Measurements from ENCODE around the gene SPATA13. TPM values are rescaled to one million over a fixed set of nuclear protein-coding genes. Genes with fewer than 3 reads are reported as not detected.

The SPATA13 gene
- total RNA-seq, 1 experiment from 2014 or later = 21.4 TPM

DNA sequence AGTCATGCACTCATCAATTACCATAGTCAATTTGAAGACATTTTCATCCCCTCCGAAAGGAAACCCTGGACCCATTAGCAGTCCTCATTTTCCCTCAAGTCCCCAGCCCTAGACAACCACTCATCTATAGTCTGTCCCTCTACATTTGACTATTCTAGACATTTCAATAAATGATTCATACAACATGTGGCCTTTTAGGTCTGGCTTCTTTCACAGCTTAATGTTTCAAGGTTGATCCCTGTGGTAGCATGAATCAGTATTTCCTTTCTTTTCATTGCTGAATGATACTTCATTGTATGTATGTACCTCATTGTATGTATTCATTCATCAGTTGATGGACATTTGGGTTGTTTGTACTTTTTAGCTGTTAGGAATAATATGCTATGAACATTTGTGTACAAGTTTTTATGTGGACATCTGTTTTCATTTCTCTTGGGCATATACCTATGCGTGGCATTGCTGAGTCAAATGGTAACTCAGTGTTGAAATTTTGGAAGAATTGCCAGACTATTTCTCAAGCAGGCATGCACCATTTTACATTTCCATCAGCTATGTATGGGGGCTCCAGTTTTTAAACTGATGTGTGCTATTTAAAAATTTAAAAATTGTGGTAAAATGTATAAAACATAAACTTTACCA is 18.4 kb downstream of the SPATA13 start:
- H3K9me2 ChIP-seq (ENCODE audit: insufficient read depth) = no peaks in the 10 kb centered on the region
- H2AFZ ChIP-seq (ENCODE audit: low read depth, low read length, poor library complexity, severe bottlenecking) = no peak overlapping the region
- no peaks in the 10 kb centered on the region for H3K4me1 ChIP-seq (ENCODE audit: control insufficient read depth in 1 of 2, insufficient read depth in 2 of 2, low read length in 2 of 2)
- intact Hi-C loops (cut with micrococcal nuclease) = no loop called here
- BruUV-seq (replicated peaks) = no TSS peak
- ChIA-PET RAD21 (ENCODE audit: low non-redundant PET in 1 of 2, low total read pairs in 2 of 2, uncharacterized antibody in 2 of 2, unreplicated experiment in 2 of 2) (no interaction called here), CTCF (no interaction called here), POLR2A (no interaction called here)
- peaks cover 93% of the 10 kb centered on the region for H3K79me2 ChIP-seq (ENCODE audit: insufficient read depth, low read length)
- H3K27me3 ChIP-seq (ENCODE audit: insufficient read depth, low read length) = no peaks in the 10 kb centered on the region
- DNase-seq (ENCODE audit: low read depth, low spot score) = no peak
- H3K9ac ChIP-seq (ENCODE audit: low read length) = no peak overlapping the region
- H4K20me1 ChIP-seq (ENCODE audit: insufficient read depth) = no peaks in the 10 kb centered on the region; the same call in 1 of the 2 replicates
- no peak overlapping the region for H3K27ac ChIP-seq (ENCODE audit: low read depth, low read length)
- TF ChIP-seq ELF1 (IDR thresholded peaks at IDR 0.05; ENCODE audit: borderline replicate concordance, low read depth) = no peak
- no peak overlapping the region for H3K4me2 ChIP-seq (ENCODE audit: low read length)
- no peak overlapping the region for H3K4me3 ChIP-seq (replicated peaks in 1 of 2; ENCODE audit: low read depth in 1 of 2, low read length in 2 of 2)
- no peaks in the 10 kb centered on the region for H3K36me3 ChIP-seq (ENCODE audit: control insufficient read depth in 1 of 2, insufficient read depth in 2 of 2, low read length in 2 of 2)
- H3K9me3 ChIP-seq (ENCODE audit: control insufficient read depth in 1 of 2, insufficient read depth in 1 of 2, low read depth in 1 of 2, low read length in 2 of 2) = no peaks in the 10 kb centered on the region
- ATAC-seq = no peak

DNA sequence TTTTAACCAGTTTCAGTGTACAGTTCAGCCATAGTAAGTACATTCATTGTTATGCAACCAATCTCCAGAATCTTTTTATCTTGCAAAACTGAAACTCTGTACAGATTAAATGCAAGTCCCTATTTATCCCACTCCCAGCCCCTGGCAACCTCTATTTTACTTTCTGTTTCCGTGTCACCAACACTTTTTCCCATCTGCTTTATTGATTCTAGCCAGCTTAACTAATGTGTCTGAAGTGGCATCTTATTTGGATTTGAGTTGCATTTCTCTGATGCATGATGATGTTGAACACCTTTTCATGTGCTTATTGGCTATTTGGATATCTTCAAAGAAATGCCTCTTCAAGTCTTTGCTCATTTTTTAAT is 18.9 kb downstream of the SPATA13 start:
- intact Hi-C loops (cut with micrococcal nuclease) = no loop called here
- no peaks in the 10 kb centered on the region for H3K36me3 ChIP-seq (ENCODE audit: control insufficient read depth in 1 of 2, insufficient read depth in 2 of 2, low read length in 2 of 2)
- H3K27ac ChIP-seq (ENCODE audit: low read depth, low read length) = no peak overlapping the region
- POLR2A ChIA-PET = interaction anchor here (0.9 kb wide), 1 partner anchor 22 kb away, joined by 3 read pairs; no protein-coding TSS in a partner anchor
- no peaks in the 10 kb centered on the region; the same call in 1 of the 2 replicates for H4K20me1 ChIP-seq (ENCODE audit: insufficient read depth)
- RAD21 ChIA-PET (ENCODE audit: low non-redundant PET in 1 of 2, low total read pairs in 2 of 2, uncharacterized antibody in 2 of 2, unreplicated experiment in 2 of 2) = no interaction called here
- no peak overlapping the region for H3K4me3 ChIP-seq (replicated peaks in 1 of 2; ENCODE audit: low read depth in 1 of 2, low read length in 2 of 2)
- no peaks in the 10 kb centered on the region for H3K9me2 ChIP-seq (ENCODE audit: insufficient read depth)
- no peak overlapping the region for H3K4me2 ChIP-seq (ENCODE audit: low read length)
- TF ChIP-seq EZH2 (IDR thresholded peaks at IDR 0.05) (no peak), ELF1 (IDR thresholded peaks at IDR 0.05; ENCODE audit: borderline replicate concordance, low read depth) (no peak), ZNF274 (IDR thresholded peaks at IDR 0.05; ENCODE audit: low read depth, low read length) (no peak)
- TF ChIP-seq, protein P1, sequence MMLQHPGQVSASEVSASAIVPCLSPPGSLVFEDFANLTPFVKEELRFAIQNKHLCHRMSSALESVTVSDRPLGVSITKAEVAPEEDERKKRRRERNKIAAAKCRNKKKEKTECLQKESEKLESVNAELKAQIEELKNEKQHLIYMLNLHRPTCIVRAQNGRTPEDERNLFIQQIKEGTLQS (IDR thresholded peaks at IDR 0.05) = no peak
- TF ChIP-seq, protein P2, sequence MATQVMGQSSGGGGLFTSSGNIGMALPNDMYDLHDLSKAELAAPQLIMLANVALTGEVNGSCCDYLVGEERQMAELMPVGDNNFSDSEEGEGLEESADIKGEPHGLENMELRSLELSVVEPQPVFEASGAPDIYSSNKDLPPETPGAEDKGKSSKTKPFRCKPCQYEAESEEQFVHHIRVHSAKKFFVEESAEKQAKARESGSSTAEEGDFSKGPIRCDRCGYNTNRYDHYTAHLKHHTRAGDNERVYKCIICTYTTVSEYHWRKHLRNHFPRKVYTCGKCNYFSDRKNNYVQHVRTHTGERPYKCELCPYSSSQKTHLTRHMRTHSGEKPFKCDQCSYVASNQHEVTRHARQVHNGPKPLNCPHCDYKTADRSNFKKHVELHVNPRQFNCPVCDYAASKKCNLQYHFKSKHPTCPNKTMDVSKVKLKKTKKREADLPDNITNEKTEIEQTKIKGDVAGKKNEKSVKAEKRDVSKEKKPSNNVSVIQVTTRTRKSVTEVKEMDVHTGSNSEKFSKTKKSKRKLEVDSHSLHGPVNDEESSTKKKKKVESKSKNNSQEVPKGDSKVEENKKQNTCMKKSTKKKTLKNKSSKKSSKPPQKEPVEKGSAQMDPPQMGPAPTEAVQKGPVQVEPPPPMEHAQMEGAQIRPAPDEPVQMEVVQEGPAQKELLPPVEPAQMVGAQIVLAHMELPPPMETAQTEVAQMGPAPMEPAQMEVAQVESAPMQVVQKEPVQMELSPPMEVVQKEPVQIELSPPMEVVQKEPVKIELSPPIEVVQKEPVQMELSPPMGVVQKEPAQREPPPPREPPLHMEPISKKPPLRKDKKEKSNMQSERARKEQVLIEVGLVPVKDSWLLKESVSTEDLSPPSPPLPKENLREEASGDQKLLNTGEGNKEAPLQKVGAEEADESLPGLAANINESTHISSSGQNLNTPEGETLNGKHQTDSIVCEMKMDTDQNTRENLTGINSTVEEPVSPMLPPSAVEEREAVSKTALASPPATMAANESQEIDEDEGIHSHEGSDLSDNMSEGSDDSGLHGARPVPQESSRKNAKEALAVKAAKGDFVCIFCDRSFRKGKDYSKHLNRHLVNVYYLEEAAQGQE (IDR thresholded peaks at IDR 0.05; ENCODE audit: low read depth) = no peak
- H3K27me3 ChIP-seq (ENCODE audit: insufficient read depth, low read length) = no peaks in the 10 kb centered on the region
- no peaks in the 10 kb centered on the region for H3K9me3 ChIP-seq (ENCODE audit: control insufficient read depth in 1 of 2, insufficient read depth in 1 of 2, low read depth in 1 of 2, low read length in 2 of 2)
- ATAC-seq = no peak
- no peak overlapping the region for H2AFZ ChIP-seq (ENCODE audit: low read depth, low read length, poor library complexity, severe bottlenecking)
- no peak overlapping the region for H3K9ac ChIP-seq (ENCODE audit: low read length)
- H3K4me1 ChIP-seq (ENCODE audit: control insufficient read depth in 1 of 2, insufficient read depth in 2 of 2, low read length in 2 of 2) = no peaks in the 10 kb centered on the region
- BruUV-seq (replicated peaks) = no TSS peak
- DNase-seq (ENCODE audit: low read depth, low spot score) = no peak
- CTCF ChIA-PET = no interaction called here
- H3K79me2 ChIP-seq (ENCODE audit: insufficient read depth, low read length) = peaks cover 92% of the 10 kb centered on the region

Measured in HCT116 (cell line).